HEK293 (cell line): ENCODE measurements around the gene MRPL54.
A peak's percentile ranks its signal among the peaks of the same experiment; 100 is the strongest.

ENCODE experiments used
- CTCF ChIA-PET: fragments of 350-600 bp; formaldehyde crosslinking; extraction: SDS; loops from one replicate; lab custom pipeline; 2021; ENCODE audit warnings: antibody characterized with exemption; lab: Yijun Ruan, JAX
- POLR2A ChIA-PET: fragments of 300-600 bp; formaldehyde crosslinking; extraction: SDS; loops from one replicate; lab custom pipeline; 2020; ENCODE audit warnings: antibody characterized with exemption, inconsistent platforms; lab: Yijun Ruan, JAX
- H3K27ac ChIP-seq: fragments of 200-500 bp; sonication (Bioruptor generic); 2 replicates; pipeline ENCODE4 v1.5.1; 2014; ENCODE audit warnings: low read depth, low read length, control low read depth, inconsistent platforms; ENCODE audit errors: extremely low read depth
- H3K36me3 ChIP-seq, 2 experiments: fragments of 200-500 bp in 1 of 2; sonication (Bioruptor generic) in 1 of 2; 1 replicate in 1 of 2; 2 replicates in 1 of 2; pipeline ENCODE4 v1.5.1; 2014 to 2017; ENCODE audit warnings: inconsistent platforms in 2 of 2, low read length in 2 of 2; ENCODE audit not compliant: control insufficient read depth in 2 of 2, insufficient read depth in 1 of 2
- H3K4me1 ChIP-seq: fragments of 200-500 bp; sonication (Bioruptor generic); 2 replicates; pipeline ENCODE4 v1.5.1; 2014; ENCODE audit warnings: mild to moderate bottlenecking, low read length, inconsistent platforms; ENCODE audit not compliant: control insufficient read depth, insufficient read depth
- H3K4me3 ChIP-seq: 2 replicates; pipeline ENCODE4 v1.5.1; 2011; ENCODE audit warnings: low read depth, mild to moderate bottlenecking, control low read depth, low read length, moderate library complexity
- H3K9me3 ChIP-seq: fragments of 200-500 bp; sonication (Bioruptor generic); 2 replicates; pipeline ENCODE4 v1.5.1; 2014; ENCODE audit warnings: low read depth, low read length, inconsistent platforms; ENCODE audit not compliant: control insufficient read depth, insufficient read depth
- GLI4 ChIP-seq: fragments of 450-650 bp; formaldehyde crosslinking; IDR thresholded peaks from 2 replicates; pipeline ENCODE4 v1.5.1; 2016; ENCODE audit warnings: missing biosample characterization, missing genetic modification characterization
- GLIS1 ChIP-seq: fragments of 450-650 bp; formaldehyde crosslinking; IDR thresholded peaks from 2 replicates; pipeline ENCODE4 v1.5.1; 2016; ENCODE audit warnings: missing biosample characterization, missing genetic modification characterization
- IKZF3 ChIP-seq: fragments of 450-650 bp; IDR thresholded peaks from 2 replicates; pipeline ENCODE4 v1.5.0; 2018; ENCODE audit warnings: missing biosample characterization, mild to moderate bottlenecking, missing genetic modification characterization, moderate library complexity
- MEIS1 ChIP-seq: sonication (generic); formaldehyde crosslinking; IDR thresholded peaks from 2 replicates; pipeline ENCODE4 v1.8.1; 2022; ENCODE audit warnings: missing genetic modification reagents, mild to moderate bottlenecking, borderline replicate concordance
- MZF1 ChIP-seq: fragments of 450-650 bp; formaldehyde crosslinking; IDR thresholded peaks from 2 replicates; pipeline ENCODE4 v1.5.1; 2017; ENCODE audit warnings: missing biosample characterization, missing genetic modification characterization, borderline replicate concordance
- SP7 ChIP-seq: fragments of 450-650 bp; formaldehyde crosslinking; IDR thresholded peaks from 2 replicates; pipeline ENCODE4 v1.5.1; 2016; ENCODE audit warnings: missing biosample characterization, missing genetic modification characterization
- ZFP3 ChIP-seq: fragments of 450-650 bp; formaldehyde crosslinking; IDR thresholded peaks from 2 replicates; pipeline ENCODE4 v1.5.1; 2016; ENCODE audit warnings: low read depth, missing biosample characterization, missing genetic modification characterization
- ZFP41 ChIP-seq: fragments of 450-650 bp; formaldehyde crosslinking; IDR thresholded peaks from 2 replicates; pipeline ENCODE4 v1.5.1; 2016; ENCODE audit warnings: missing biosample characterization, missing genetic modification characterization, borderline replicate concordance
- ZNF112 ChIP-seq: fragments of 450-650 bp; formaldehyde crosslinking; IDR thresholded peaks from 2 replicates; pipeline ENCODE4 v1.5.0; 2017; ENCODE audit warnings: missing biosample characterization, missing genetic modification characterization
- ZNF157 ChIP-seq: fragments of 450-650 bp; formaldehyde crosslinking; IDR thresholded peaks from 2 replicates; pipeline ENCODE4 v1.5.1; 2016; ENCODE audit warnings: missing biosample characterization, missing genetic modification characterization
- ZNF24 ChIP-seq: fragments of 450-650 bp; formaldehyde crosslinking; IDR thresholded peaks from 2 replicates; pipeline ENCODE4 v1.5.1; 2016; ENCODE audit warnings: missing biosample characterization, missing genetic modification characterization
- ZNF335 ChIP-seq: fragments of 450-650 bp; formaldehyde crosslinking; conservative IDR thresholded peaks from 2 replicates; pipeline ENCODE4 v1.5.1; 2016; ENCODE audit warnings: missing biosample characterization, missing genetic modification characterization
- ZNF473 ChIP-seq: fragments of 450-650 bp; formaldehyde crosslinking; IDR thresholded peaks from 2 replicates; pipeline ENCODE4 v1.5.1; 2017; ENCODE audit warnings: missing biosample characterization, missing genetic modification characterization
- ZNF514 ChIP-seq: fragments of 450-650 bp; formaldehyde crosslinking; IDR thresholded peaks from 2 replicates; pipeline ENCODE4 v1.5.1; 2016; ENCODE audit warnings: missing biosample characterization, missing genetic modification characterization
- ZNF596 ChIP-seq: fragments of 450-650 bp; IDR thresholded peaks from 2 replicates; pipeline ENCODE4 v1.5.0; 2018; ENCODE audit warnings: missing biosample characterization, mild to moderate bottlenecking, missing genetic modification characterization, moderate library complexity
- ZNF664 ChIP-seq: fragments of 450-650 bp; formaldehyde crosslinking; IDR thresholded peaks from 2 replicates; pipeline ENCODE4 v1.5.1; 2016; ENCODE audit warnings: missing biosample characterization, missing genetic modification characterization
- ZNF768 ChIP-seq: fragments of 450-650 bp; formaldehyde crosslinking; IDR thresholded peaks from 2 replicates; pipeline ENCODE4 v1.5.1; 2018; ENCODE audit warnings: missing biosample characterization, mild to moderate bottlenecking, missing genetic modification characterization
- TF ChIP-seq, protein P1 (sequence below): fragments of 450-650 bp; formaldehyde crosslinking; conservative IDR thresholded peaks from 2 replicates; pipeline ENCODE4 v1.5.1; 2016; ENCODE audit warnings: low read depth, missing biosample characterization, missing genetic modification characterization

MRPL54 gene

DNA sequence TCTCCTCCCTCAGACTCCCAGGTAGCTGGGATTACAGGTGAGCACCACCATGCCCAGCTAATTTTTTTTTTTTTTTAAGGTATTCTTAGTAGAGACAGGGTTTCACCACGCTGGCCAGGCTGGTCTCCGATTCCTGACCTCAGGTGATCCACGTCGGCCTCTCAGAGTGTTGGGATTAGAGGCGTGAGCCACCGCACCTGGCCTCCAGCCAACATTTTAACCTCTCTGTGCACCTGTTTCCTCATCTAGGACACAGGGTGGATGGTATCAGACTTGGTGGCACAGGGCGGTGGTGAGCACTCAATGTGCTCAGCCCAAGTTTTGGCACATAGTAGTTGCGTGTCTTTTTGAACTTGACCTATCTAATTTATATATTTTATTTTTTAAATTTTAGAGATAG lies 13.5 kb upstream of the MRPL54 start:
- Histone ChIP-seq H3K27ac (no peak overlapping the region), H3K9me3 (no peaks in the 10 kb centered on the region), H3K4me1 (no peaks in the 10 kb centered on the region), H3K36me3 (peaks cover 0 to 27% of the 10 kb centered on the region in 2 experiments; a peak in 2 of 3 replicates), H3K4me3 (no peak overlapping the region)
- ChIA-PET CTCF (interaction anchor here (0.6 kb wide), 1 partner anchor 246 kb away, joined by 3 read pairs; no protein-coding TSS in a partner anchor), POLR2A (interaction anchor here (0.7 kb wide), 1 partner anchor 83 kb away, joined by 4 read pairs; no protein-coding TSS in a partner anchor)
- no peak for TF ChIP-seq ZNF157 (tag by site-specific recombination)
- TF ChIP-seq ZNF514 (tag by site-specific recombination), result no peak
- no peak for TF ChIP-seq IKZF3 (tag by site-specific recombination)

DNA sequence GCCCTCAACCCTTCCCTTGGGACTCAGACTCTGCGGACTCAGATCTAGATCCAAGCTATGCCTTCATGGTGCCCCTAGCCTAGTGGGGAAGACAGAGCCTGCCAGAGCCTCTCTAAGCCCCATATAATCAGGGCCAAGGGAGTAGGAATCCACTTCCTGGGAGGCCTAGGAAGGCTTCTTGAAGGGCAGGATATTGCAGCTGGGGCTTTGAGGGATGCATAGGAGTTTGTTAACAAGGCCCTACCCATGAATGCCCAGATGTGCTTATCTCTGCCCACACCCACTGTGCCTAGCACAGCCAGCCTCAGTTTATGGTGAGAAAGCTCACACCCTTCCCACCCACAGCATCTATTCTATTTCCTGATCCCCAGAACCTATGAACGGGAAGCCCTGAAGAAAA lies 12.3 kb upstream of the MRPL54 start:
- CTCF ChIA-PET, result interaction anchor here (1.4 kb wide), 1 partner anchor 12 kb away, joined by 3 read pairs; no protein-coding TSS in a partner anchor
- H3K27ac ChIP-seq, result no peak overlapping the region
- H3K4me1 ChIP-seq, result no peaks in the 10 kb centered on the region
- H3K4me3 ChIP-seq, result no peak overlapping the region
- peaks cover 0 to 27% of the 10 kb centered on the region in 2 experiments; a peak in 2 of 3 replicates for H3K36me3 ChIP-seq
- POLR2A ChIA-PET, result no interaction called here
- TF ChIP-seq ZNF112 (tag by site-specific recombination) (no peak), ZFP3 (tag by site-specific recombination) (peak; percentile 96)
- no peaks in the 10 kb centered on the region for H3K9me3 ChIP-seq

- ChIA-PET CTCF (interaction anchor here (0.6 to 1.4 kb wide), 2 partner anchors 11 to 560 kb away, joined by 3 to 4 read pairs; no protein-coding TSS in a partner anchor), POLR2A (interaction anchor here (0.6 kb wide), 1 partner anchor 139 kb away, joined by 5 read pairs; no protein-coding TSS in a partner anchor)
- H3K4me1 ChIP-seq, result no peaks in the 10 kb centered on the region
- no peak overlapping the region for H3K27ac ChIP-seq
- no peaks in the 10 kb centered on the region for H3K9me3 ChIP-seq
- H3K36me3 ChIP-seq, result peaks cover 0 to 27% of the 10 kb centered on the region in 2 experiments; a peak in 2 of 3 replicates
- H3K4me3 ChIP-seq, result no peak overlapping the region
- TF ChIP-seq SP7 (tag by site-specific recombination) (no peak), ZNF596 (tag by site-specific recombination) (no peak), MEIS1 (no peak), GLI4 (tag by site-specific recombination) (no peak), ZNF473 (tag by site-specific recombination) (no peak), ZNF664 (tag by site-specific recombination) (no peak), ZFP41 (tag by site-specific recombination) (no peak), MZF1 (tag by site-specific recombination) (no peak), GLIS1 (no peak), ZNF335 (no peak), ZNF768 (tag by site-specific recombination) (no peak), ZNF24 (no peak)
- TF ChIP-seq, protein P1, sequence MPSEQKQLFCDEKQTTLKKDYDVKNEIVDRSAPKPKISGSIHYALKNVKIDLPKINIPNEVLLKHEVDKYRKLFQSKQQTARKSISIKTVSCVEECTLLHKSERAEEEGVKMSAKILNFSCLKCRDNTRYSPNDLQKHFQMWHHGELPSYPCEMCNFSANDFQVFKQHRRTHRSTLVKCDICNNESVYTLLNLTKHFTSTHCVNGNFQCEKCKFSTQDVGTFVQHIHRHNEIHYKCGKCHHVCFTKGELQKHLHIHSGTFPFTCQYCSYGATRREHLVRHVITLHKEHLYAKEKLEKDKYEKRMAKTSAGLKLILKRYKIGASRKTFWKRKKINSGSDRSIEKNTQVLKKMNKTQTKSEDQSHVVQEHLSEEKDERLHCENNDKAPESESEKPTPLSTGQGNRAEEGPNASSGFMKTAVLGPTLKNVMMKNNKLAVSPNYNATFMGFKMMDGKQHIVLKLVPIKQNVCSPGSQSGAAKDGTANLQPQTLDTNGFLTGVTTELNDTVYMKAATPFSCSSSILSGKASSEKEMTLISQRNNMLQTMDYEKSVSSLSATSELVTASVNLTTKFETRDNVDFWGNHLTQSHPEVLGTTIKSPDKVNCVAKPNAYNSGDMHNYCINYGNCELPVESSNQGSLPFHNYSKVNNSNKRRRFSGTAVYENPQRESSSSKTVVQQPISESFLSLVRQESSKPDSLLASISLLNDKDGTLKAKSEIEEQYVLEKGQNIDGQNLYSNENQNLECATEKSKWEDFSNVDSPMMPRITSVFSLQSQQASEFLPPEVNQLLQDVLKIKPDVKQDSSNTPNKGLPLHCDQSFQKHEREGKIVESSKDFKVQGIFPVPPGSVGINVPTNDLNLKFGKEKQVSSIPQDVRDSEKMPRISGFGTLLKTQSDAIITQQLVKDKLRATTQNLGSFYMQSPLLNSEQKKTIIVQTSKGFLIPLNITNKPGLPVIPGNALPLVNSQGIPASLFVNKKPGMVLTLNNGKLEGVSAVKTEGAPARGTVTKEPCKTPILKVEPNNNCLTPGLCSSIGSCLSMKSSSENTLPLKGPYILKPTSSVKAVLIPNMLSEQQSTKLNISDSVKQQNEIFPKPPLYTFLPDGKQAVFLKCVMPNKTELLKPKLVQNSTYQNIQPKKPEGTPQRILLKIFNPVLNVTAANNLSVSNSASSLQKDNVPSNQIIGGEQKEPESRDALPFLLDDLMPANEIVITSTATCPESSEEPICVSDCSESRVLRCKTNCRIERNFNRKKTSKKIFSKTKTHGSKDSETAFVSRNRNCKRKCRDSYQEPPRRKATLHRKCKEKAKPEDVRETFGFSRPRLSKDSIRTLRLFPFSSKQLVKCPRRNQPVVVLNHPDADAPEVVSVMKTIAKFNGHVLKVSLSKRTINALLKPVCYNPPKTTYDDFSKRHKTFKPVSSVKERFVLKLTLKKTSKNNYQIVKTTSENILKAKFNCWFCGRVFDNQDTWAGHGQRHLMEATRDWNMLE (tag by site-specific recombination), result no peak
These were observed 11.2 kb upstream of the MRPL54 start for GRCh38 chr19:3751236-3751635.
